CD4-positive, alpha-beta T cell treated with Interleukin-4 for 1 hour (primary cell): ENCODE data around the gene BCAP31.

Experiments used
- DNase-seq, 2 donors: peaks; one replicate each; pipeline ENCODE4 v3.0.0-alpha.2; 2020 to 2022

The BCAP31 gene

GRCh38 chrX:153672531-153673427 is 51.4 kb downstream of the BCAP31 start:
- no peak for DNase-seq

- DNase-seq: no peak
Observed at GRCh38 chrX:153671589-153672530, 52.3 kb downstream of the BCAP31 start.

- no peak for DNase-seq
Observed at GRCh38 chrX:153670748-153671588, 53.2 kb downstream of the BCAP31 start.

GRCh38 chrX:153669901-153670731 is 54.1 kb downstream of the BCAP31 start:
- no peak for DNase-seq

- peak; percentile 35 to 36 for DNase-seq
Observed at GRCh38 chrX:153669174-153669890, 54.9 kb downstream of the BCAP31 start.

GRCh38 chrX:153668423-153669173 is 55.6 kb downstream of the BCAP31 start:
- no peak for DNase-seq

- DNase-seq: peak; percentile 76
Observed at GRCh38 chrX:153667956-153668396, 56.2 kb downstream of the BCAP31 start.

GRCh38 chrX:153667281-153667955 is 56.8 kb downstream of the BCAP31 start:
- no peak for DNase-seq

- DNase-seq: no peak
Observed at GRCh38 chrX:153665726-153666306, 58.4 kb downstream of the BCAP31 start.

GRCh38 chrX:153662266-153662665 is 61.9 kb downstream of the BCAP31 start:
- DNase-seq: peak; percentile 63

- DNase-seq: no peak
Observed at GRCh38 chrX:153659268-153659667, 64.9 kb downstream of the BCAP31 start.

GRCh38 chrX:153657161-153657560 is 67.0 kb downstream of the BCAP31 start:
- DNase-seq: no peak

GRCh38 chrX:153653556-153653955 is 70.6 kb downstream of the BCAP31 start:
- no peak for DNase-seq

- DNase-seq: no peak
Observed at GRCh38 chrX:153651540-153652079, 72.6 kb downstream of the BCAP31 start.

- DNase-seq: no peak
Observed at GRCh38 chrX:153650959-153651358, 73.2 kb downstream of the BCAP31 start.
